ENCODE measurements around the gene FSCN2. TPM values are rescaled to one million over a fixed set of nuclear protein-coding genes. Genes with fewer than 3 reads are reported as not detected.

Gene FSCN2
- polyA plus RNA-seq, 1 donor (not counting 4 experiments of a cell fraction or from before 2014, with no cell fraction given), result not detected

GRCh38 chr17:81488276-81488860 is 39.8 kb upstream of the FSCN2 start:
- Histone ChIP-seq H4K20me1 (ENCODE audit: control insufficient read depth, extremely low read depth, insufficient read depth, low read length) (no peaks in the 10 kb centered on the region), H3K27me3 (ENCODE audit: control insufficient read depth, extremely low read depth, insufficient read depth, low read length) (peaks cover 22% of the 10 kb centered on the region), H3K4me1 (ENCODE audit: control insufficient read depth, extremely low read depth, insufficient read depth, low read length) (peaks cover 4% of the 10 kb centered on the region), H3K4me2 (ENCODE audit: control insufficient read depth, extremely low read depth, insufficient read depth, low read depth, low read length) (peak overlapping the region; percentile 70), H2AFZ (ENCODE audit: control insufficient read depth, low read length) (no peak overlapping the region), H3K27ac (ENCODE audit: control insufficient read depth, insufficient read depth, low read length) (no peak overlapping the region), H3K36me3 (ENCODE audit: control insufficient read depth in 2 of 2, extremely low read depth in 1 of 2, insufficient read depth in 2 of 2, low read length in 2 of 2) (no peaks in the 10 kb centered on the region), H3K79me2 (ENCODE audit: control insufficient read depth, insufficient read depth, low read length) (no peaks in the 10 kb centered on the region), H3K4me3 (ENCODE audit: control insufficient read depth in 2 of 3, extremely low read depth in 1 of 3, insufficient read depth in 2 of 3, low read depth in 1 of 3, low read length in 3 of 3) (peak overlapping the region; percentile 35 to 40 (median 38)), H3K9me3 (ENCODE audit: control insufficient read depth, low read depth, low read length) (no peaks in the 10 kb centered on the region), H3K9ac (ENCODE audit: control insufficient read depth, extremely low read depth, insufficient read depth, low read length) (peak overlapping the region; percentile 56), H3K9me1 (ENCODE audit: control insufficient read depth, extremely low read depth, insufficient read depth, low read length) (no peaks in the 10 kb centered on the region)
- dilution Hi-C loops (cut with MboI; ENCODE audit: extremely low pct_ligation_motif_present, low sequenced_read_pairs), result no loop called here
- TF ChIP-seq CTCF (optimal IDR thresholded peaks at IDR 0.05 in 1 of 3, IDR thresholded peaks at IDR 0.05 in 1 of 3, conservative IDR thresholded peaks at IDR 0.05 in 1 of 3; ENCODE audit: extremely low read depth in 1 of 3, insufficient read depth in 2 of 3, low read length in 3 of 3) (no peak), EZH2 (IDR thresholded peaks at IDR 0.05; ENCODE audit: low read length) (no peak)
- FAIRE-seq, result no peak
- DNase-seq (ENCODE audit: low read depth, low spot score), result no peak

GRCh38 chr17:81489012-81489997 is 38.9 kb upstream of the FSCN2 start:
- Histone ChIP-seq H3K27me3 (ENCODE audit: control insufficient read depth, extremely low read depth, insufficient read depth, low read length) (peaks cover 22% of the 10 kb centered on the region), H3K9ac (ENCODE audit: control insufficient read depth, extremely low read depth, insufficient read depth, low read length) (no peak overlapping the region), H3K9me1 (ENCODE audit: control insufficient read depth, extremely low read depth, insufficient read depth, low read length) (no peaks in the 10 kb centered on the region), H3K9me3 (ENCODE audit: control insufficient read depth, low read depth, low read length) (no peaks in the 10 kb centered on the region), H3K36me3 (ENCODE audit: control insufficient read depth in 2 of 2, extremely low read depth in 1 of 2, insufficient read depth in 2 of 2, low read length in 2 of 2) (no peaks in the 10 kb centered on the region), H3K4me1 (ENCODE audit: control insufficient read depth, extremely low read depth, insufficient read depth, low read length) (peaks cover 4% of the 10 kb centered on the region), H3K4me3 (ENCODE audit: control insufficient read depth in 2 of 3, extremely low read depth in 1 of 3, insufficient read depth in 2 of 3, low read depth in 1 of 3, low read length in 3 of 3) (no peak overlapping the region), H4K20me1 (ENCODE audit: control insufficient read depth, extremely low read depth, insufficient read depth, low read length) (no peaks in the 10 kb centered on the region), H2AFZ (ENCODE audit: control insufficient read depth, low read length) (no peak overlapping the region), H3K4me2 (ENCODE audit: control insufficient read depth, extremely low read depth, insufficient read depth, low read depth, low read length) (no peak overlapping the region), H3K79me2 (ENCODE audit: control insufficient read depth, insufficient read depth, low read length) (no peaks in the 10 kb centered on the region), H3K27ac (ENCODE audit: control insufficient read depth, insufficient read depth, low read length) (no peak overlapping the region)
- FAIRE-seq, result no peak
- dilution Hi-C loops (cut with MboI; ENCODE audit: extremely low pct_ligation_motif_present, low sequenced_read_pairs), result no loop called here
- no peak for DNase-seq (ENCODE audit: low read depth, low spot score)
- TF ChIP-seq EZH2 (IDR thresholded peaks at IDR 0.05; ENCODE audit: low read length) (no peak), CTCF (optimal IDR thresholded peaks at IDR 0.05 in 1 of 3, IDR thresholded peaks at IDR 0.05 in 1 of 3, conservative IDR thresholded peaks at IDR 0.05 in 1 of 3; ENCODE audit: extremely low read depth in 1 of 3, insufficient read depth in 2 of 3, low read length in 3 of 3) (no peak)
